ENCODE measurements around the gene SNX30. TPM values are rescaled to one million over a fixed set of nuclear protein-coding genes. Genes with fewer than 3 reads are reported as not detected.

SNX30 gene
- total RNA-seq, 1 experiment from 2014 or later = 32.5 TPM

- H2AFZ ChIP-seq = peak overlapping the region; percentile 50
- H3K36me3 ChIP-seq (ENCODE audit: low read depth) = no peaks in the 10 kb centered on the region
- BruUV-seq (replicated peaks) = no TSS peak
- no peak for TF ChIP-seq EZH2 (IDR thresholded peaks at IDR 0.05; ENCODE audit: low read depth)
- TF ChIP-seq, protein P1, sequence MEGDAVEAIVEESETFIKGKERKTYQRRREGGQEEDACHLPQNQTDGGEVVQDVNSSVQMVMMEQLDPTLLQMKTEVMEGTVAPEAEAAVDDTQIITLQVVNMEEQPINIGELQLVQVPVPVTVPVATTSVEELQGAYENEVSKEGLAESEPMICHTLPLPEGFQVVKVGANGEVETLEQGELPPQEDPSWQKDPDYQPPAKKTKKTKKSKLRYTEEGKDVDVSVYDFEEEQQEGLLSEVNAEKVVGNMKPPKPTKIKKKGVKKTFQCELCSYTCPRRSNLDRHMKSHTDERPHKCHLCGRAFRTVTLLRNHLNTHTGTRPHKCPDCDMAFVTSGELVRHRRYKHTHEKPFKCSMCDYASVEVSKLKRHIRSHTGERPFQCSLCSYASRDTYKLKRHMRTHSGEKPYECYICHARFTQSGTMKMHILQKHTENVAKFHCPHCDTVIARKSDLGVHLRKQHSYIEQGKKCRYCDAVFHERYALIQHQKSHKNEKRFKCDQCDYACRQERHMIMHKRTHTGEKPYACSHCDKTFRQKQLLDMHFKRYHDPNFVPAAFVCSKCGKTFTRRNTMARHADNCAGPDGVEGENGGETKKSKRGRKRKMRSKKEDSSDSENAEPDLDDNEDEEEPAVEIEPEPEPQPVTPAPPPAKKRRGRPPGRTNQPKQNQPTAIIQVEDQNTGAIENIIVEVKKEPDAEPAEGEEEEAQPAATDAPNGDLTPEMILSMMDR (conservative IDR thresholded peaks at IDR 0.05) = no peak
- no peaks in the 10 kb centered on the region for H4K20me1 ChIP-seq (ENCODE audit: insufficient read depth)
- peak; percentile 54 to 92 for DNase-seq
- H3K4me2 ChIP-seq = peak overlapping the region; percentile 95
- no peaks in the 10 kb centered on the region for H3K9me2 ChIP-seq (ENCODE audit: insufficient read depth)
- peaks cover 73% of the 10 kb centered on the region for H3K4me1 ChIP-seq (replicated peaks; ENCODE audit: insufficient read depth)
- peak overlapping the region; percentile 87 for H3K27ac ChIP-seq
- H3K4me3 ChIP-seq = peak overlapping the region; percentile 33; the same call in 1 of the 2 replicates
- CTCF ChIA-PET = no interaction called here
- no peaks in the 10 kb centered on the region for H3K9me3 ChIP-seq (ENCODE audit: insufficient read depth, low read depth)
- intact Hi-C loops (cut with micrococcal nuclease; ENCODE audit: unreplicated experiment) = loop anchor here (1.0 to 10.0 kb wide), 4 partner anchors 197 to 590 kb away; partner anchors contain the start of genes BSPRY, HSDL2 and WDR31
- no peaks in the 10 kb centered on the region for H3K27me3 ChIP-seq (ENCODE audit: insufficient read depth, low read depth)
- peaks cover 72% of the 10 kb centered on the region for H3K79me2 ChIP-seq (ENCODE audit: low read depth)
- H3F3A ChIP-seq (ENCODE audit: insufficient read depth, low read depth) = peaks cover 58% of the 10 kb centered on the region
- POLR2A ChIA-PET (ENCODE audit: unreplicated experiment) = no interaction called here
Observed at GRCh38 chr9:112754578-112754977, 4.0 kb downstream of the SNX30 start.

DNA sequence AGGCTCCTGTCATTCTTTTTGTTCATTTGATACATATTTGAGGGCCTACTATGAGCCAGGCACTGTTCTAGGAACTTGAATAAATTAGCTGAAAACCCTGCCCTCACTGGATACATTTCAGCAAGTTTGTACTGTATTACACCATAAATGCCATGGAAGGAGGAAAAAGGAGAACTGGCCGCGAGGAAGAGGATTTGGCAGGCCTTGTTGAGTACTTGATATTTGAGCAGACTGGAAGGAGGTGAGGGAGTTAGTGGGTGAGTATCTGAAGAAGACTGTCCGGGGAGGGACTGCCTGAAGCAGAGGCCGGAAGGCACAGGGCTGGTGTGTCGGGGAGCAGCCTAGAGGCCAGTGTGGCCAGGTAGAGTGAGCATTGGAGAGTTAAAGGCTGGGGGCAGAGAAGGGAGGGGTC lies 4.5 kb downstream of the SNX30 start:
- DNase-seq = peak; percentile 33 to 68
- H4K20me1 ChIP-seq (ENCODE audit: insufficient read depth) = no peaks in the 10 kb centered on the region
- H2AFZ ChIP-seq = peak overlapping the region; percentile 50
- ChIA-PET POLR2A (ENCODE audit: unreplicated experiment) (no interaction called here), CTCF (no interaction called here)
- H3K36me3 ChIP-seq (ENCODE audit: low read depth) = no peaks in the 10 kb centered on the region
- H3K9me2 ChIP-seq (ENCODE audit: insufficient read depth) = no peaks in the 10 kb centered on the region
- peak overlapping the region; percentile 87 for H3K27ac ChIP-seq
- intact Hi-C loops (cut with micrococcal nuclease; ENCODE audit: unreplicated experiment) = loop anchor here (10.0 kb wide), 2 partner anchors 370 to 590 kb away; partner anchors contain the start of genes BSPRY, HSDL2 and WDR31
- BruUV-seq (replicated peaks) = no TSS peak
- H3K4me1 ChIP-seq (replicated peaks; ENCODE audit: insufficient read depth) = peaks cover 69% of the 10 kb centered on the region
- H3K4me3 ChIP-seq = peak overlapping the region; percentile 33; the same call in 1 of the 2 replicates
- no peaks in the 10 kb centered on the region for H3K9me3 ChIP-seq (ENCODE audit: insufficient read depth, low read depth)
- H3K4me2 ChIP-seq = peak overlapping the region; percentile 68
- TF ChIP-seq, protein P1 (conservative IDR thresholded peaks at IDR 0.05) = no peak
- peaks cover 58% of the 10 kb centered on the region for H3F3A ChIP-seq (ENCODE audit: insufficient read depth, low read depth)
- peaks cover 76% of the 10 kb centered on the region for H3K79me2 ChIP-seq (ENCODE audit: low read depth)
- no peaks in the 10 kb centered on the region for H3K27me3 ChIP-seq (ENCODE audit: insufficient read depth, low read depth)

- peak overlapping the region; percentile 33; the same call in 1 of the 2 replicates for H3K4me3 ChIP-seq
- TF ChIP-seq, protein P1 (conservative IDR thresholded peaks at IDR 0.05) = no peak
- no peak for TF ChIP-seq EZH2 (IDR thresholded peaks at IDR 0.05; ENCODE audit: low read depth)
- intact Hi-C loops (cut with micrococcal nuclease; ENCODE audit: unreplicated experiment) = loop anchor here (10.0 kb wide), 2 partner anchors 371 to 589 kb away; partner anchors contain the start of genes BSPRY, HSDL2 and WDR31
- H3K36me3 ChIP-seq (ENCODE audit: low read depth) = no peaks in the 10 kb centered on the region
- H2AFZ ChIP-seq = no peak overlapping the region
- H3F3A ChIP-seq (ENCODE audit: insufficient read depth, low read depth) = peaks cover 58% of the 10 kb centered on the region
- POLR2A ChIA-PET (ENCODE audit: unreplicated experiment) = interaction anchor here (0.6 kb wide), 1 partner anchor 423 kb away, joined by 4 read pairs; the partner anchor contains the start of gene PTBP3
- H3K27ac ChIP-seq = peak overlapping the region; percentile 87
- peak overlapping the region; percentile 68 for H3K4me2 ChIP-seq
- H3K9me2 ChIP-seq (ENCODE audit: insufficient read depth) = no peaks in the 10 kb centered on the region
- TSS peak; percentile 23 for BruUV-seq (replicated peaks)
- H4K20me1 ChIP-seq (ENCODE audit: insufficient read depth) = no peaks in the 10 kb centered on the region
- DNase-seq = peak; percentile 45 to 50
- CTCF ChIA-PET = no interaction called here
- H3K27me3 ChIP-seq (ENCODE audit: insufficient read depth, low read depth) = no peaks in the 10 kb centered on the region
- peaks cover 83% of the 10 kb centered on the region for H3K79me2 ChIP-seq (ENCODE audit: low read depth)
- peaks cover 69% of the 10 kb centered on the region for H3K4me1 ChIP-seq (replicated peaks; ENCODE audit: insufficient read depth)
- H3K9me3 ChIP-seq (ENCODE audit: insufficient read depth, low read depth) = no peaks in the 10 kb centered on the region
Observed at GRCh38 chr9:112755675-112756074, 5.1 kb downstream of the SNX30 start.
